Kidney (tissue), 14 donors: ENCODE data around the gene SMIM15. TPM values are rescaled to one million over a fixed set of nuclear protein-coding genes. Genes with fewer than 3 reads are reported as not detected.

ENCODE experiments used
- DNase-seq, 5 donors: peaks; one replicate each; pipeline ENCODE4 v3.0.0-alpha.2; 2013 to 2020
- FAIRE-seq: peaks from 2 replicates; lab custom pipeline; 2012; peaks lifted over from hg19 to GRCh38; lab: Jason Lieb, UNC
- H3K27ac ChIP-seq, 2 donors: one replicate each; pipeline ENCODE4 v1.7.0; 2013; ENCODE audit warnings: low read depth in 2 of 2, low read length in 2 of 2, inconsistent platforms in 1 of 2
- H3K27me3 ChIP-seq: one replicate; pipeline ENCODE4 v1.7.1; 2013; ENCODE audit warnings: low read length, inconsistent platforms; ENCODE audit not compliant: control insufficient read depth, insufficient read depth
- H3K36me3 ChIP-seq, 3 donors: one replicate each; pipeline versions ENCODE4 v1.7.0 to v1.7.1; 2013; ENCODE audit warnings: low read length in 3 of 3, control low read depth in 1 of 3, inconsistent platforms in 1 of 3; ENCODE audit not compliant: insufficient read depth in 3 of 3, control insufficient read depth in 2 of 3
- H3K4me1 ChIP-seq, 3 donors: one replicate each; pipeline versions ENCODE4 v1.7.0 to v1.7.1; 2013; ENCODE audit warnings: low read length in 3 of 3, inconsistent platforms in 1 of 3, low read depth in 1 of 3; ENCODE audit not compliant: control insufficient read depth in 2 of 3, insufficient read depth in 2 of 3
- H3K4me3 ChIP-seq, 3 donors: one replicate each; pipeline versions ENCODE4 v1.7.0 to v1.8.1; 2013; ENCODE audit warnings: low read length in 3 of 3, control low read depth in 1 of 3, inconsistent platforms in 1 of 3
- H3K9ac ChIP-seq, 3 donors: one replicate each; pipeline versions ENCODE4 v1.7.0 to v1.7.1; 2013; ENCODE audit warnings: low read length in 3 of 3, control low read depth in 1 of 3, inconsistent platforms in 1 of 3
- H3K9me3 ChIP-seq, 3 donors: one replicate each; pipeline versions ENCODE4 v1.7.0 to v1.7.1; 2013; ENCODE audit warnings: low read length in 3 of 3, control low read depth in 1 of 3, inconsistent platforms in 1 of 3; ENCODE audit not compliant: control insufficient read depth in 2 of 3, insufficient read depth in 1 of 3
- intact Hi-C: fragments of 100-400 bp; cut with DNase I; formaldehyde crosslinking; loops from one replicate; pipeline ENCODE4 v1.11.1; 2022
- polyA plus RNA-seq: library from polyadenylated mRNA; stranded (reverse); fragments of 350-450 nt; fragmentation: Illumina TruSeq; extraction: RNeasy Lipid Tissue Mini Kit (QIAGEN cat#74804); gene quantifications from one replicate; pipeline ENCODE4 v1.2.3, GENCODE V29; 2014; ENCODE audit warnings: low read depth, low replicate concordance; ENCODE audit not compliant: insufficient read depth
- total RNA-seq: library from RNA; stranded (reverse); fragmentation: NEBNext Ultra II Directional; extraction: Animal tissue kit (Norgen Biotek cat#: 25700); gene quantifications from one replicate; pipeline ENCODE4 v1.2.1, GENCODE V29; 2021
- TF ChIP-seq, protein P1 (sequence below): IDR thresholded peaks from 3 replicates; pipeline ENCODE4 v1.5.1; 2012; ENCODE audit warnings: mild to moderate bottlenecking, moderate library complexity, borderline replicate concordance; ENCODE audit not compliant: insufficient read depth; ENCODE audit errors: extremely low read depth
- donor health status: control.
- donor health status: control.
- donor health status: control.
- donor health status: control.
- donor health status: control.
- donor health status: DM: yes; HTN: yes; CAD: no.
- donor health status: Normal renal cell carcinoma (clear cell type).

SMIM15 gene
- total and polyA plus RNA-seq, 2 donors from 2014 or later = 32.0 to 68.1 TPM

DNA sequence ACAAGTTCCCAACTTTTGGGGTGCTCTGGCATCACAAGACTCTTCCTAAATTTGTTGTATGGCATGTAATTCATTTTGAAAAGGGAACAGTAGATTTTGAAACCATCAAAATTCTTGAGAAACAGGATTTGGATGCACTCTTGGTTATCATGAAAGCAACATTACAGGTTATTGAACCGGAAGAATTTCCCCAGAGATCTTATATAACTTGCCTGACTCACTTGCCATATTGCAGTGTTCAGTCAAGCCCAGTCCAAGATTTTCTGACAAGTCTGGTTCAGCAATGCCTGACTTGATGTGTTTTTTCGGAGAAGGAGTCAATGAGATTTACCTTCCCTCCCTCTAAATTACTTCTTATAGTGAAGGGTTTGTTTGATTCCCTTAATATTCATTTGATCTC lies 32.0 kb downstream of the SMIM15 start:
- intact Hi-C loops = no loop called here
- Histone ChIP-seq H3K9ac (no peak overlapping the region), H3K27me3 (no peaks in the 10 kb centered on the region), H3K4me1 (no peaks in the 10 kb centered on the region), H3K36me3 (no peaks in the 10 kb centered on the region), H3K4me3 (no peak overlapping the region), H3K9me3 (no peaks in the 10 kb centered on the region), H3K27ac (no peak overlapping the region)
- FAIRE-seq (no peak), DNase-seq (no peak)
- TF ChIP-seq, protein P1, sequence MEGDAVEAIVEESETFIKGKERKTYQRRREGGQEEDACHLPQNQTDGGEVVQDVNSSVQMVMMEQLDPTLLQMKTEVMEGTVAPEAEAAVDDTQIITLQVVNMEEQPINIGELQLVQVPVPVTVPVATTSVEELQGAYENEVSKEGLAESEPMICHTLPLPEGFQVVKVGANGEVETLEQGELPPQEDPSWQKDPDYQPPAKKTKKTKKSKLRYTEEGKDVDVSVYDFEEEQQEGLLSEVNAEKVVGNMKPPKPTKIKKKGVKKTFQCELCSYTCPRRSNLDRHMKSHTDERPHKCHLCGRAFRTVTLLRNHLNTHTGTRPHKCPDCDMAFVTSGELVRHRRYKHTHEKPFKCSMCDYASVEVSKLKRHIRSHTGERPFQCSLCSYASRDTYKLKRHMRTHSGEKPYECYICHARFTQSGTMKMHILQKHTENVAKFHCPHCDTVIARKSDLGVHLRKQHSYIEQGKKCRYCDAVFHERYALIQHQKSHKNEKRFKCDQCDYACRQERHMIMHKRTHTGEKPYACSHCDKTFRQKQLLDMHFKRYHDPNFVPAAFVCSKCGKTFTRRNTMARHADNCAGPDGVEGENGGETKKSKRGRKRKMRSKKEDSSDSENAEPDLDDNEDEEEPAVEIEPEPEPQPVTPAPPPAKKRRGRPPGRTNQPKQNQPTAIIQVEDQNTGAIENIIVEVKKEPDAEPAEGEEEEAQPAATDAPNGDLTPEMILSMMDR = no peak

DNA sequence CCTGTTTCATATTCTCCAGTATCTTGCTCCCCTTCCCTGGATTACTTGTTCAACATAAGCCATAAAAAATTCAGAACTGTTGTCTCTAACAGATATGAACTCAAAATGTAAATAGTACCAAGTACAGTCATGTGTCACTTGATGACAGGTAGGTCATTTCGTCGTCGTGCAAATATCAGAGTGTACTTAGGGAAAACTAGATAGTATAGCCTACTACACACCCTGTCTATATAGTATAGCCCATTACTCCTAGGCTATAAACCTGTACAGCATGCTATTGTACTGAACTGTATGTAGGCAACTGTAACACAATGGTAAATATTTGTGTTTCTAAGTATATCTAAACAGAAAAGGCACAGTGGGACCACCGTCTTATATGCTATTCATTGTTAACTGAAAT lies 39.1 kb downstream of the SMIM15 start:
- TF ChIP-seq, protein P1 = no peak
- no peaks in the 10 kb centered on the region for H3K27me3 ChIP-seq
- FAIRE-seq = no peak
- H3K4me1 ChIP-seq = no peaks in the 10 kb centered on the region
- no peak overlapping the region for H3K4me3 ChIP-seq
- H3K27ac ChIP-seq = no peak overlapping the region
- no peak overlapping the region for H3K9ac ChIP-seq
- DNase-seq = no peak
- no peaks in the 10 kb centered on the region for H3K9me3 ChIP-seq
- intact Hi-C loops = no loop called here
- H3K36me3 ChIP-seq = no peaks in the 10 kb centered on the region

DNA sequence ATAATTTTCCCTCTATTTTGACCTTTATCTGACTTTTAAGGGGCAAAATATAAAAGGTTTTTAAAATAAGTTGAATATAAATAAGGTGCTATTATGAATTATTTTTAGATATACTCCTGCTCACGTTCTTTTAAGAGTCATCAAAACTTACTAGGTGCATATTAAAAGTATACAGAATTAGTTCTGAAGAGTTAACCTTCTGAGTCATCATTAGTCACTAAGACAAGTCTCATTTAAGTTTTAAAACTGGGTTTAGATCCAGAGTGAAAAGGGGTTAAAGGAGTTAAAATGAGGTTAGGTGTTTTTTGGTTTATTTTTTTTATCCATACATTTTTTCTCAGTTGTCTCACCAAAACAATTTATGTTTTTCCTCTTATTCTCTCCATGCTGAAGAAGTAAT lies 41.7 kb downstream of the SMIM15 start:
- DNase-seq (no peak), FAIRE-seq (peak; percentile 56)
- no peaks in the 10 kb centered on the region for H3K9me3 ChIP-seq
- no peaks in the 10 kb centered on the region for H3K27me3 ChIP-seq
- no peak overlapping the region for H3K4me3 ChIP-seq
- intact Hi-C loops = no loop called here
- H3K36me3 ChIP-seq = no peaks in the 10 kb centered on the region
- H3K27ac ChIP-seq = no peak overlapping the region
- H3K9ac ChIP-seq = no peak overlapping the region
- TF ChIP-seq, protein P1 = no peak
- no peaks in the 10 kb centered on the region for H3K4me1 ChIP-seq

DNA sequence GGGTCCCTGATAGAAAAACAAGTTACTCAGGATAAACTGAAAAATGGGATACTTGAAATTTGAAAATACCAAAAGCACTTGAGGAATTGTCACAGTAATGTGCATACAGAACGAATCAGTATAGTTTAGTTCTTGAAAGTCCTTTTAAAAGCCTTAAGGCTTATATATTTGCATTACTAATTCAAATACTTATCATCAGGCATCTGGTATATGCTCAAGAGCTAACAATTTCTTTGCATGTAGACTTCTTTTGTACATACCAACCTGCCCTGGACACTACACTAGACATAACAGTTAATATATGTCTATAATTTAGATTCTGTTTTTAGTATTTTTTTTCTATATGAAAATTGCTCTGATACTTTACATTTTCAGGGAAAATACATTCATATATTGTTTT lies 43.2 kb downstream of the SMIM15 start:
- no peak overlapping the region for H3K4me3 ChIP-seq
- no peak for FAIRE-seq
- H3K4me1 ChIP-seq = no peaks in the 10 kb centered on the region
- H3K27me3 ChIP-seq = no peaks in the 10 kb centered on the region
- intact Hi-C loops = no loop called here
- no peak for DNase-seq
- TF ChIP-seq, protein P1 = no peak
- no peak overlapping the region for H3K27ac ChIP-seq
- no peak overlapping the region for H3K9ac ChIP-seq
- no peaks in the 10 kb centered on the region for H3K36me3 ChIP-seq
- H3K9me3 ChIP-seq = no peaks in the 10 kb centered on the region
